DND-41 (cell line): ENCODE results near the gene HOXB8.

Experiments
- ATAC-seq: fragments of 200-7000 bp; cut with Tn5 transposase; 3 replicates; pipeline ENCODE4 v1.9.1; 2021; ENCODE audit warnings: low read depth; ENCODE audit not compliant: insufficient read depth
- DNase-seq: peaks from one replicate; pipeline ENCODE4 v3.0.0-alpha.2; 2020
- H2AFZ ChIP-seq: 2 replicates; pipeline ENCODE4 v1.6.0; 2012; ENCODE audit warnings: low read depth, low read length
- H3K27ac ChIP-seq: 2 replicates; pipeline ENCODE4 v1.5.1; 2012; ENCODE audit warnings: low read length, inconsistent platforms
- H3K27me3 ChIP-seq: fragments of 200-600 bp; sonication (generic); 2 replicates; pipeline ENCODE4 v1.6.0; 2012; ENCODE audit warnings: low read length, mild to moderate bottlenecking, inconsistent platforms; ENCODE audit not compliant: insufficient read depth, poor library complexity
- H3K36me3 ChIP-seq: 2 replicates; pipeline ENCODE4 v1.5.1; 2012; ENCODE audit warnings: low read length, inconsistent platforms; ENCODE audit not compliant: insufficient read depth
- H3K4me1 ChIP-seq: 2 replicates; pipeline ENCODE4 v1.5.1; 2012; ENCODE audit warnings: mild to moderate bottlenecking, low read length; ENCODE audit not compliant: insufficient read depth
- H3K4me2 ChIP-seq: 2 replicates; pipeline ENCODE4 v1.6.0; 2012; ENCODE audit warnings: mild to moderate bottlenecking, moderate library complexity, low read length, inconsistent platforms; ENCODE audit not compliant: insufficient read depth
- H3K4me3 ChIP-seq, 2 experiments: fragments of 200-600 bp in 1 of 2; shearing (Covaris generic) in 1 of 2; 2 replicates each; pipeline ENCODE4 v1.5.1; 2012 to 2016; ENCODE audit warnings: inconsistent platforms in 2 of 2, low read length in 2 of 2, mild to moderate bottlenecking in 2 of 2, low read depth in 1 of 2, moderate library complexity in 1 of 2
- H3K79me2 ChIP-seq: 2 replicates; pipeline ENCODE4 v1.6.0; 2012; ENCODE audit warnings: low read length, inconsistent platforms; ENCODE audit not compliant: insufficient read depth
- H3K9ac ChIP-seq: 2 replicates; pipeline ENCODE4 v1.6.0; 2012; ENCODE audit warnings: low read depth, mild to moderate bottlenecking, inconsistent platforms, low read length, moderate library complexity
- H3K9me3 ChIP-seq: 2 replicates; pipeline ENCODE4 v1.5.1; 2012; ENCODE audit warnings: low read length, moderate library complexity, mild to moderate bottlenecking, inconsistent platforms; ENCODE audit not compliant: insufficient read depth, severe bottlenecking
- H4K20me1 ChIP-seq: 2 replicates; pipeline ENCODE4 v1.6.0; 2012; ENCODE audit warnings: low read length; ENCODE audit not compliant: insufficient read depth
- EZH2 ChIP-seq: IDR thresholded peaks from 3 replicates; pipeline ENCODE4 v1.6.1; 2012; ENCODE audit warnings: borderline replicate concordance, low read depth, mild to moderate bottlenecking, moderate library complexity, low read length, inconsistent platforms; ENCODE audit not compliant: severe bottlenecking
- TF ChIP-seq, protein P1 (sequence below): IDR thresholded peaks from 2 replicates; pipeline ENCODE4 v1.5.1; 2012; ENCODE audit warnings: borderline replicate concordance, low read length, moderate library complexity, mild to moderate bottlenecking; ENCODE audit not compliant: poor library complexity, severe bottlenecking; ENCODE audit errors: extremely low read depth

Gene HOXB8

DNA sequence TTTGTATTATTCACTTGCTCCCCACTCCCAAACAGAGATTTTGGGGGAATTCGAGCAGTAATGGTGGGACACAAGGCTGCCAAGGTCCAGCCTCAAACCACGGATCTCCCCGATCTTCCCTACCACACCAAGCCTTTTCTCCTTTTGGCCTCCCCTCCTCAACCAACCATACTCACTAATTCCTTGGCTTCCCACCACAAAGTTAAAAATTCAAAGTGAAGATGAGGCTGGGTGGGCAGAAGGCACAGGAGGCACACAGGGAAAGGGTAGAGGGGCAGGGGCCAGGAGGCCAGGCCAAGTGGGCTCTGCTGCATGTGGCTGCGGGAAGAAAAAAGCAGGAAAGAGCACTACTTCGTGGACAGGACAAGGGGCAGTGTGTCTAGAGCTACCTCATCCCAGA lies 52.2 kb downstream of the HOXB8 start:
- no peaks in the 10 kb centered on the region for H3K36me3 ChIP-seq
- H3K4me3 ChIP-seq, result no peak overlapping the region
- no peak overlapping the region for H2AFZ ChIP-seq
- no peak overlapping the region for H3K4me2 ChIP-seq
- H3K79me2 ChIP-seq, result no peaks in the 10 kb centered on the region
- peaks cover 8% of the 10 kb centered on the region; the same call in 1 of the 2 replicates for H4K20me1 ChIP-seq
- no peak for ATAC-seq
- DNase-seq, result no peak
- no peaks in the 10 kb centered on the region for H3K9me3 ChIP-seq
- TF ChIP-seq EZH2, result no peak
- TF ChIP-seq, protein P1, sequence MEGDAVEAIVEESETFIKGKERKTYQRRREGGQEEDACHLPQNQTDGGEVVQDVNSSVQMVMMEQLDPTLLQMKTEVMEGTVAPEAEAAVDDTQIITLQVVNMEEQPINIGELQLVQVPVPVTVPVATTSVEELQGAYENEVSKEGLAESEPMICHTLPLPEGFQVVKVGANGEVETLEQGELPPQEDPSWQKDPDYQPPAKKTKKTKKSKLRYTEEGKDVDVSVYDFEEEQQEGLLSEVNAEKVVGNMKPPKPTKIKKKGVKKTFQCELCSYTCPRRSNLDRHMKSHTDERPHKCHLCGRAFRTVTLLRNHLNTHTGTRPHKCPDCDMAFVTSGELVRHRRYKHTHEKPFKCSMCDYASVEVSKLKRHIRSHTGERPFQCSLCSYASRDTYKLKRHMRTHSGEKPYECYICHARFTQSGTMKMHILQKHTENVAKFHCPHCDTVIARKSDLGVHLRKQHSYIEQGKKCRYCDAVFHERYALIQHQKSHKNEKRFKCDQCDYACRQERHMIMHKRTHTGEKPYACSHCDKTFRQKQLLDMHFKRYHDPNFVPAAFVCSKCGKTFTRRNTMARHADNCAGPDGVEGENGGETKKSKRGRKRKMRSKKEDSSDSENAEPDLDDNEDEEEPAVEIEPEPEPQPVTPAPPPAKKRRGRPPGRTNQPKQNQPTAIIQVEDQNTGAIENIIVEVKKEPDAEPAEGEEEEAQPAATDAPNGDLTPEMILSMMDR, result no peak
- H3K9ac ChIP-seq, result no peak overlapping the region
- peaks cover 52% of the 10 kb centered on the region for H3K27me3 ChIP-seq
- H3K27ac ChIP-seq, result no peak overlapping the region
- H3K4me1 ChIP-seq, result no peaks in the 10 kb centered on the region
